ENCODE results near the gene PIP4K2A. TPM values are rescaled to one million over a fixed set of nuclear protein-coding genes. Genes with fewer than 3 reads are reported as not detected.

PIP4K2A gene
- total RNA-seq, 4 donors from 2014 or later = 27.3 to 52.7 (median 41.6) TPM

DNA sequence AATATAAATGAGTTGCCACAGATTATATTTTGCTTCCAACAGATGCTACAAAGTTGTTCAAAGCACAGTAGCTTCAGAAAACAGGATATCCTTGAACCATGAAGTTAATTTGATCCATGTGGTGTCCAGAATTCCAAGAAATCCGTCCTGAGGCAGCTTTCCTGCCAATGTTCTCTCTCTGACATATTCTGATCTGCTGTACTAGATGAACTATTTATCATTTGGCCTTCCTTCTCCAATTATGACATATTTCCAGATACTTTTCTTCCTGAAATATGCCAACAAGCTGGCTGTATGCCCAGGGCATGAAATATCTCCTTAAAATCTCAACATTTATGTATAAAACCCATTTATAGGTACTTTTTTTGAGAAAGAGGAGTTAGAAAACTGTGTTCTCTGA is 227.9 kb downstream of the PIP4K2A start:
- TF ChIP-seq, protein P1, sequence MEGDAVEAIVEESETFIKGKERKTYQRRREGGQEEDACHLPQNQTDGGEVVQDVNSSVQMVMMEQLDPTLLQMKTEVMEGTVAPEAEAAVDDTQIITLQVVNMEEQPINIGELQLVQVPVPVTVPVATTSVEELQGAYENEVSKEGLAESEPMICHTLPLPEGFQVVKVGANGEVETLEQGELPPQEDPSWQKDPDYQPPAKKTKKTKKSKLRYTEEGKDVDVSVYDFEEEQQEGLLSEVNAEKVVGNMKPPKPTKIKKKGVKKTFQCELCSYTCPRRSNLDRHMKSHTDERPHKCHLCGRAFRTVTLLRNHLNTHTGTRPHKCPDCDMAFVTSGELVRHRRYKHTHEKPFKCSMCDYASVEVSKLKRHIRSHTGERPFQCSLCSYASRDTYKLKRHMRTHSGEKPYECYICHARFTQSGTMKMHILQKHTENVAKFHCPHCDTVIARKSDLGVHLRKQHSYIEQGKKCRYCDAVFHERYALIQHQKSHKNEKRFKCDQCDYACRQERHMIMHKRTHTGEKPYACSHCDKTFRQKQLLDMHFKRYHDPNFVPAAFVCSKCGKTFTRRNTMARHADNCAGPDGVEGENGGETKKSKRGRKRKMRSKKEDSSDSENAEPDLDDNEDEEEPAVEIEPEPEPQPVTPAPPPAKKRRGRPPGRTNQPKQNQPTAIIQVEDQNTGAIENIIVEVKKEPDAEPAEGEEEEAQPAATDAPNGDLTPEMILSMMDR (IDR thresholded peaks at IDR 0.05; ENCODE audit: low read depth) = no peak

Other genes with a start within 250 kb of the PIP4K2A start
- not detected for gene ARMC3, start 213.5 kb upstream of the PIP4K2A start, total RNA-seq

All from subcutaneous adipose tissue (tissue), 4 donors.